ENCODE data around the gene SNED1. TPM values are rescaled to one million over a fixed set of nuclear protein-coding genes. Genes with fewer than 3 reads are reported as not detected.

SNED1 gene
- polyA plus RNA-seq, 1 donor from 2014 or later = 0.32 TPM

- Histone ChIP-seq H3K4me3 (ENCODE audit: low read length) (no peak overlapping the region), H3F3A (ENCODE audit: insufficient read depth, low read length, poor library complexity, severe bottlenecking) (no peaks in the 10 kb centered on the region), H2AFZ (ENCODE audit: low read depth, low read length) (no peak overlapping the region), H3K4me2 (ENCODE audit: low read length) (no peak overlapping the region), H3K27me3 (ENCODE audit: insufficient read depth, low read depth, low read length) (peaks cover 36% of the 10 kb centered on the region), H3K36me3 (ENCODE audit: insufficient read depth, low read length) (no peaks in the 10 kb centered on the region), H3K9ac (ENCODE audit: low read length) (no peak overlapping the region), H3K9me2 (ENCODE audit: insufficient read depth, low read length) (no peaks in the 10 kb centered on the region), H3K79me2 (replicated peaks; ENCODE audit: insufficient read depth, low read length) (no peaks in the 10 kb centered on the region), H4K20me1 (ENCODE audit: insufficient read depth) (no peaks in the 10 kb centered on the region), H3K27ac (ENCODE audit: low read length) (no peak overlapping the region), H3K9me3 (ENCODE audit: low read length) (no peaks in the 10 kb centered on the region)
- no peak for TF ChIP-seq TAF1 (IDR thresholded peaks at IDR 0.05; ENCODE audit: low read depth)
- no peak for TF ChIP-seq MXI1 (conservative IDR thresholded peaks at IDR 0.05; ENCODE audit: poor library complexity, severe bottlenecking)
- TF ChIP-seq EP300 (conservative IDR thresholded peaks at IDR 0.05; ENCODE audit: poor library complexity, severe bottlenecking) = no peak
- no peak for TF ChIP-seq CTCF (IDR thresholded peaks at IDR 0.05; ENCODE audit: poor library complexity, severe bottlenecking)
- TF ChIP-seq EZH2 (IDR thresholded peaks at IDR 0.05; ENCODE audit: borderline replicate concordance, insufficient read depth, low read length, poor library complexity, severe bottlenecking) = no peak
- TF ChIP-seq REST (IDR thresholded peaks at IDR 0.05; ENCODE audit: borderline replicate concordance) = no peak
- TF ChIP-seq POLR2AphosphoS5 (IDR thresholded peaks at IDR 0.05) = no peak
- no peak for TF ChIP-seq SMC3 (conservative IDR thresholded peaks at IDR 0.05; ENCODE audit: poor library complexity)
- TF ChIP-seq RAD21 (conservative IDR thresholded peaks at IDR 0.05) = no peak
Observed at GRCh38 chr2:241035142-241035817, 36.9 kb downstream of the SNED1 start.

GRCh38 chr2:241035818-241036396 lies 37.5 kb downstream of the SNED1 start:
- no peaks in the 10 kb centered on the region for H3K9me3 ChIP-seq (ENCODE audit: low read length)
- H3F3A ChIP-seq (ENCODE audit: insufficient read depth, low read length, poor library complexity, severe bottlenecking) = no peaks in the 10 kb centered on the region
- no peaks in the 10 kb centered on the region for H3K9me2 ChIP-seq (ENCODE audit: insufficient read depth, low read length)
- H2AFZ ChIP-seq (ENCODE audit: low read depth, low read length) = no peak overlapping the region
- no peaks in the 10 kb centered on the region for H3K36me3 ChIP-seq (ENCODE audit: insufficient read depth, low read length)
- no peak overlapping the region for H3K27ac ChIP-seq (ENCODE audit: low read length)
- H3K27me3 ChIP-seq (ENCODE audit: insufficient read depth, low read depth, low read length) = peaks cover 36% of the 10 kb centered on the region
- H4K20me1 ChIP-seq (ENCODE audit: insufficient read depth) = no peaks in the 10 kb centered on the region
- TF ChIP-seq TAF1 (IDR thresholded peaks at IDR 0.05; ENCODE audit: low read depth) = no peak
- TF ChIP-seq REST (IDR thresholded peaks at IDR 0.05; ENCODE audit: borderline replicate concordance) = no peak
- no peak for TF ChIP-seq MXI1 (conservative IDR thresholded peaks at IDR 0.05; ENCODE audit: poor library complexity, severe bottlenecking)
- no peak for TF ChIP-seq EZH2 (IDR thresholded peaks at IDR 0.05; ENCODE audit: borderline replicate concordance, insufficient read depth, low read length, poor library complexity, severe bottlenecking)
- no peak for TF ChIP-seq POLR2AphosphoS5 (IDR thresholded peaks at IDR 0.05)
- TF ChIP-seq EP300 (conservative IDR thresholded peaks at IDR 0.05; ENCODE audit: poor library complexity, severe bottlenecking) = no peak
- TF ChIP-seq RAD21 (conservative IDR thresholded peaks at IDR 0.05) = no peak
- TF ChIP-seq SMC3 (conservative IDR thresholded peaks at IDR 0.05; ENCODE audit: poor library complexity) = no peak
- TF ChIP-seq CTCF (IDR thresholded peaks at IDR 0.05; ENCODE audit: poor library complexity, severe bottlenecking) = no peak
- no peaks in the 10 kb centered on the region for H3K79me2 ChIP-seq (replicated peaks; ENCODE audit: insufficient read depth, low read length)
- no peak overlapping the region for H3K4me2 ChIP-seq (ENCODE audit: low read length)
- peak overlapping the region; percentile 46 for H3K4me3 ChIP-seq (ENCODE audit: low read length)
- no peak overlapping the region for H3K9ac ChIP-seq (ENCODE audit: low read length)

Measured in neural cell (in vitro differentiated cells).